NCI-H2227 (cell line): Measurements from ENCODE around the gene SCAANT1.

ENCODE experiments used
- DNase-seq: peaks from one replicate; lab custom pipeline; 2025; ENCODE audit not compliant: unreplicated experiment; lab: John Stamatoyannopoulos, UW

Gene SCAANT1

DNA sequence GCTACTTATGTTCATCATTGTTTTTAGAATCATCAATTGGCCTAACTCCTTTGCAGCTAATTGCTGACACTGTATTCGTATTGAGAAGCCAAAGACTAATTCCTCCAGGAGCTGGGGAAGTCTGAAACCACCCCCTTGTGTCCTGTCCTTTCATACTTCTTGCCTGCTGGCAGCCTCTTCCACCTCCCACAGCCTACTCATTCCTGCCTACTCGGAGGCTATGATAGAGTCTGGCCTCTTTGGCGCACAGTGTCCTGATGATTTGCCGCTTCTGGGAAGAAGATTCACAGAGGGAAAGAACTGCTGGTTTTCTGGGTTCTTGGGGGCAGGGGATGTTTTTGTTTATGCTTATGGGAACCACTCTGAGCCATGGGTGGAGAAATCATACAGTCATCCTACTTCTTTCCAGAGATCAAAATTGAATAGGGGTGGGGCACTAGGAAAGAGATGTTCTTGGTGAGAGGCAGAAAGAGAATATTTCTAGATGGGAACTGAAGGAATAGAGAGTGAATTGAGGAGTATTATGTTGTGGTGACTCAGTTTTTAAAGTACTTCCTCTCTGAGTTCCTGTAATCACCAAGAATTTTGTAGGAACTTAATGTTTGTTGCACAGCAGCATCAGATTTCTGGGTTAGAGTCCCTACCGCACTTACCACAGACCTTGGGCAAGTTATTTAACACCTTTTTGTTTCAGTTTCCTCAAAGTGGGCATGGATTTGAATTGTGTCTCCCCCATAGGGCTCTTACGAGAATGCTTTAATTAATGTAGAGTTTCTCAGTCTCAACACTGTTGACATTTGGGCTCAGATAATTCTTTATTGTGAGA lies 22.1 kb upstream of the SCAANT1 start:
- no peak for DNase-seq

DNA sequence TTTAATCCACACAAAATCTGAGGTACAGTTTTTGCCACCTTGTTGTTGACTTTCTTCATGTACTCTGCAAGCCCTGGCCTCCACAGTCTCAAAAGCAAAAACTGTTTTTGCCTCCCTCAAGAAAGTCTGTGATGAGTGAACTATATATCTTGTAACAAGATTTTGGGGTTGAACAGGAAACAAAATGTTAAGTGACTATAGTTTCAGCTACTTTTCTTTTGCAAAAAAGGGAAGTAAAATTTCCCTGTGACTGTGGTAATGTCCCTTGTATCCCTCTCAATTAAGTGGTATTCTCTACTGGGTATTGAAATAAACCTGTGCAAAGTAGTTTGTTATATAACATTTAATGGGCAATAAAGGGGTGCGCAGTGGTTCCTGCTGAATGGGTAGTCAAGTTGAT lies 21.3 kb upstream of the SCAANT1 start:
- DNase-seq = no peak

DNA sequence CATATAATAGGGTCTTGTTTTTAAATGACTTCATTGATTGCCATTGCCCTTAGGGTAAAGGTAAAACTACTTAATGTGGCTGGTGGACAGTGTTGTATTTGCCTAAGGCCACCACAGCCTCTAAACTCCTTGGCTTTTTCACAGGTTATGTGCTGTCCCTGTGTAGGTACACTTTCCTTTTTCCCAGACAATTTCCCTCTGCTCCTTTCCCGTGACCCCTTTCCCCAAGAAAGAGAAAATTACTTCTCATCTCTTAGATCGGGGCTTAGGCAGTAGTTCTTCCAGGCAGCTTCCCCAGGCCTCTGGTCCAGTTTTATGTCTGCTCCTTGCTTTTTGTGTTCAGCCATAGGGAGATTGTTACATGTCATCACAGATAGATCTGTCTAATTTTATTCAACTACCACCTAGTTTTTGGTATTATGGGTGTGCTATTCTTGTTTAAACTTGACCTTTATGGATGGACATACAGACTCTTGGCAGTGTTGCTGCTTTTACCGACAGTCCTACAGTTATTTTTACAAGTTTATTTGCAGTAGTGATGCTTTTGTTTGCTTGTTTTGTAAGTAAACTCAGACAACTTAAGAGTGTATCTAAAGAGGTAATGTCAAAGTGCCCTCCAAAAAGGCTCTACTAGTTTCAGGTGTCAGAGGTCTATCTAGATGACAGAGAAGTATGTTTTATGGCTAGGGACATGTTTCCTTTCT lies 20.5 kb upstream of the SCAANT1 start:
- no peak for DNase-seq

DNA sequence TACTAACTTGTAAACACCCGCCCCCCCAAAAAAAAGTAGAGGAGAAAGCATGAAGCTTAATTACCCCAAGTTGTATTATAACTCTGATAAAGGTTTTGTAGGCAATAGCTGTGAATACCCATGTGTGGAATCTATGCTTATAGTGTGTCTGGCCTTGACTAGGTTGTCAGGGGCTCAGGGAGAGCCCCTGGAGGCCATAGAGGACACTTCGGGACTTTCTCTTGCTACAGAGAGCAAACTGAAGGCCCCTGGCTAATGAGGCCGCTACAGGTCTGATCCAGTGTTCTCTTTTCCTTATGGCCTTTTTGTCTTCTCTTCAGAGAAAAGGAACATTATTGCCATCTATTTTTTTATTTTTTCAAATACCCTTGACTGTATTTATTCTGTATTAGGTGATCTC lies 19.1 kb upstream of the SCAANT1 start:
- DNase-seq = no peak

DNA sequence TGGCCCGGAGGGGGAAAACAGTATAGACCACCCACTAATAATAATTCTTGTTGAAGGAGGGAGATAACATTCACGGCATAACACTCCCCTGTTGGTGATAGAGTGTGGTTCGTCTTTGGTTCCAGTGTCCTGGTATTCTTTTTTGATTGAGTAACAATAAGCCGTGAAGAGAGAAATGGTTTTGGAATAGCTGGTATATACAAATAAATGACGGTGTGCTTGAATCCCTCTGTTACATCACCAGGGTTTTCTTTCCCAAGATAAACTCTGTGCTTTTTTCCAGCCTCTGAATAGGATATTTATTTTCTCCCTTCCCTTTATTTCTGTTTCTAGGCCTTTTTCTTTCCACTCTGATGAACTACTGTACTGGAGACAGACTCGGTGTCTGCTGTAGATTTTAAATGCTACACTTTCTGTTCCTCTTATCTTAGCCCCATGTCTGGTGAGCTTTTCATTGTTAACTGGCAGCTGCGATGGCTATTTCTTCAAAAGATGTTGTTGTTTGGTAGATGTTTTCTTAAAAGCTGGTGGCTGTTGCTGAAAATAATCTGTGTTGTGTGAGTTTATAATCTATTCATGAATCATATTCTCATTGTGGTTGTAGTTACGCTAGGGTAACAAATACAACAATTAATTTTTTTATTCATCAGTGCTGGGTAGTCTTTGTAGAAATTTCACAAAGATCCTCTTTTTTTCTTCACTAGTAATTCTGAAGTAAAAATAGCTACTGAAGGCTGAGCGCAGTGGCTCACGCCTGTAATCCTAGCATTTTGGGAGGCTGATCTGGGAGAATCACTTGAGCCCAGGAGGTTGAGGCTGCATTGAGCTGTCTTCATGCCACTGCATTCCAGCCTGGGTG lies 15.5 kb upstream of the SCAANT1 start:
- no peak for DNase-seq

DNA sequence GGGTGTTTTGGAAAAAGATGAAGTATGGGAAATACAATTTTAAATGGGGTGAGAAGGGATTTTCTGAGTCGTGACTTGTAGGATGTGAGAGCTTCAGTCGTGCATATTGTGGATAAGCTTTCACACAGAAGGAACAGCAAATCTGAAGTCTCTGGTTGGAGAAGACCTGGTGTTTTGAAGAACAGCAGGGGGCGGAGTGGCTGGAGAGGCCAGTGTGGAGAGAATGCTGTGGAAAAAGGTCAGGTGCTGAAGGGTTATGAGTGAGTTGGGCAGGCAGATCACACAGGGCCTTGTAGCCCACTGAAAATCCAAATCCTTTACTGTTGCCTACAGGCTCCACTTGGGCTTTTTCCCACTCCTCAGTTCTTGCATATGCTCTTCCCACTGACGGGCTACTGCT lies 14.1 kb upstream of the SCAANT1 start:
- DNase-seq = no peak

DNA sequence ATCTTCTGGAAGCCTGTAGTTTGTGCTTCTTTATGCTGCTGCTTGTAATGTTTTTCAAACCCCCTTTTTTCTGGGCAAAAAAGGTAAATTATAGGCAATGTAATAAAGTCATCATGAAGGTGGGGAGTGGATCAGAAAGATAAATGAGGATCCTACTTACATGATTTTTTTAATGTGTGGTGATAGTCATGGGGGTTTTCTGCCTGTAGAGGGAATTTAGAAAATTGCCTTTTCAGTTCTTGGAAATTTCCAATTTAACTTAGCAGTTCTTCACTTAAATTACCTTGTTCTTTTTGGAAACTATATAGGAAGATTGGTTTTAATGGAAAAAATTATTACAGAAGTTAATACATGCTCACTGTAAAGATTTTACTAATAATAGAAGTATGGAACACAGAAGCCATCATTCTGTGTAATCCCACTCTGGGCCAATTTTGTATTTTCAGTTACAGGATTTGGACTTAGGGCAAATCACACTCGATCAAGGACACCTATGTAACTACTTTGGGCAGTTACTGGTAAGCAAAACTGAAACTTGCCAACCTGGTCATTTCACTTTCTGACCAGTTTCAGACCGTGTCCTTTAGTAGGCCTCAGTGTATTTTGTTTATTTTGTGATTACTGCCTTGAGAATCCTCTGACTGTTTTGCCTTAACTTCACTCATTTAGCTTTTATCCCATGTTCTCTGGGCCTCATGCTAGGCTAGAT lies 10.5 kb upstream of the SCAANT1 start:
- DNase-seq = no peak

DNA sequence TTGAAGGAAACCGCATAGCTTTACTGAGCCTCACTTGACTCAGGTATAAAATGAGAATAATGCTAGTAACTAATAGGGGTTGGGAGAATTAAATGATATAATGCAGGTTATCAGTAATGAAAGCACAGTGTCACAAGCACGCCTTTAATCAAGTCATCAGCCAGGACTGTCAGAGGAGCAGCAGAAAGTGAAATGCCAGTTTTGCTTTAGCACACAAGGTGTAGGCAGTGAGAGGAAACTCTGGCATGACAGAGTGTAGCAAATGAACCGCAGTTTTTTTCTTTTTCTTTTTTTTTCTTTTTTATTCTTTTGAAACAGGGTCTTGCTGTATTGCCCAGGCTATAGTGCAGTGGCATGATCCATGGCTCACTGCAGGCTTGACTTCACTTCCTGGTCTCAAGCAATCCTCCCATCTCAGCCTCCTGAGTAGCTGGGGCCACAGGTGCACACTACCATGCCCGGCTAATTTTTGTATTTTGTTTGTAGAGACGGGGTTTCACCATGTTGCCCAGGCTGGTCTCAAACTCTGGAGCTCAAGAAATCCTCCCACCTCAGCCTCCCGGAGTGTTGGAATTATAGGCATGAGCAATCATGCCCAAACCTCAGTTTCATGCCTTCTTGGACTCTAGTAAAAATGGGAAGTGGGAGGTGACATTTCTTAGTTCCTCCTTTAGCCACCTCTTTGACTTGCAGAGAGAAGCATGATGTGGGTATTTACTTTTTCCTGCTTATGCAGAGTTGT lies 9.7 kb upstream of the SCAANT1 start:
- DNase-seq = no peak

DNA sequence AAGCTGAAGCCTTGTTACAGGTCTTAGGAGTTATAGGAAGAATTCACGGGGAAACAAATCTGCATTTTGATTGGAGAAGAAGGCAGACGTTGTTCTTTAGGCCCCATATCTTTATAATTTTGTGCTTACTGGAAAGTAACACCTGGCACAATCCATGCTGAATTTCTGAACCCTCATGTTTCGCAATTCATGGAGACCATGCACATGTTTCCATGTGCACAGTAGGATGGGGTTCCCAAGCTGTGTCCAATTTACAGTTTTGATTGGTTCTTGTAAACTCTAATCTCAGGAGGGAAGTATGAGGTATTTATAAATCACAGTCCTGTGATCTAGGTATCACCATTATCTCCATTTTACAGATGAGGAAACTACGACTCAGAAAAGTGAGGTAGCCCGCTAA lies 7.8 kb upstream of the SCAANT1 start:
- no peak for DNase-seq

DNA sequence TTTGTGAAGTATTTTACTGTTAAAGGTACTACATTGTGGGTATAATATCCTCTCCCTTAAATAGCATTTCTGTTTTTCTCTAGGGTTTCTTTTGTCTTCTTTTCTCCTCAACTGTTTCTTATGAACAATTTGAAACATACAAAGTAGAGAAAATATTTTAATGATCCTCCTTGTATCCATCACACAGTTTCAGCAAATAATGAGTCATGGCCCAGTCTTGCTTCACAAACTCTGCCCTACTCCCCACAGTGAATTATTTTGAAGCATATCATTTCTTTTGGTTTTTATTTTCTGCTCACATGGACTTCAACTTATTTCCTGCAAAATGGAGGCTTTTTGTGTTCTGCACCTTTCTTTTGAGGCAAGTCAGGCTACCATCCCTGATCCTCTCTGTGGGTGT lies 6.1 kb upstream of the SCAANT1 start:
- no peak for DNase-seq

DNA sequence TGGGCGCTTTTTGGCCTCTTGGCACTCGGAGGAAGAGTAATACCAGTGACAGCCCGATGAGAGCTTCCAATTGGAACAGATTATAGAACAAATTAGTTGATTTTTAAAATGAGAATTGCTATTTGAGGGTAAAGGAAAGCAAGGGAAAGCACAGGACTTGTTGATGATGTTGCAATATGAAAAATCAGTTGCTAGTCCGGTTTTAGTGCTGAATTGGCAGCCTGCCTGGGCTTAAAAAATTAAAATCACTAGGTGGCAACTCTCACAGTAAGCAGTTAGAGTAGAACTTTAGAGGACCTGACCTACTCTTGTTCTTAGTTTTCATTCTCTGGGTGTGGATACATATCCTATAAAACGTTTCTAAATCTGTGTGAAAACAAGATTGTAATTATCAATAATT lies 2.1 kb upstream of the SCAANT1 start:
- no peak for DNase-seq

DNA sequence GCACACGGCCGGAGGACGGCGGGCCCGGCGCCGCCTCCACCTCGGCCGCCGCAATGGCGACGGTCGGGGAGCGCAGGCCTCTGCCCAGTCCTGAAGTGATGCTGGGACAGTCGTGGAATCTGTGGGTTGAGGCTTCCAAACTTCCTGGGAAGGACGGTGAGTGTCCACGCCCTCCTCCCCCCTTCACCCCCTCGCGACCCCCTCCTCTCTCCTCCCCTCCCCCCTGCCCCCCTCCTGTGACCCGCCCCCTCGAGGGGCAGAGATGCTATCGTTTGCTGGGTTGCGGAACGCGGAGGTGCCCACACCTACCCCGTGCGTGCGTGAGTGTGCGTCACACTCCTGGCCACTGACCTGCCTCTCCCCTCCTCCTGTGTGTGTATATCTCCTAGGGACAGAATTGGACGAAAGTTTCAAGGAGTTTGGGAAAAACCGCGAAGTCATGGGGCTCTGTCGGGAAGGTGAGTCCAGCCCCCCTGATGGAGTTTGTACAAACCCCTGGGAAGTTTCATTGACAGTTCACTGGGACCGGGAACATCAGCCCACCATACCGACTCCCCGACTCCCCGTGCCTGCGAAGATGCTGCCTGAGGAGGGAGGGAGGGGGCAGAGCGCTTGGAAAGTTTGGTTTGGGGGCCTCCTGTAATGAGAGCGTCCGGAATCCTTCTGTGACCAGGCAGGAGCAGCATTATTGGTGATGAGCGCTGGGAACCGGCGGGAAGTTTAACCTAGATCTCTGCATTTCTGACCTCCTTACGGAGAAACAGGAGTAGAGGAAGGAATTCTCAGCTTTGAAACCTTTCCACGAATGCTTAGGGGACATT lies 795 bp upstream of the SCAANT1 start:
- DNase-seq = peak; percentile 54

DNA sequence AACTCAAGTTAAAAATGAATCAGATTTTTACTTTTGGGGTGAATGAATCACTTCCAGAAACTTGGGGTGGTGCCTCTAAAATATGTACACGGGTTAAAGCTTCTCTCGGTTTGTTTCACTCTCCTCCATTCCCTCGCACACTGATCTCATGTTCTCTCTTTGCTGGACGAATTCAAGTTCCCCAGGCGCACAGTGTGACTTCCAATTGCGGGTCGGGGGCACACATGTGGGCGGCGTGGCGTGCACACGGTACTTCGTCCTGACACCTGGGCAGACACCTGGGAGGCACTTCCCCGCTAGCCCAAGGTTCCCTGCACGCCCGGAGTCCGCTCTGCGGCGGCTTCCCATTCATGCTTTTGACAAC lies 692 bp downstream of the SCAANT1 start:
- no peak for DNase-seq

DNA sequence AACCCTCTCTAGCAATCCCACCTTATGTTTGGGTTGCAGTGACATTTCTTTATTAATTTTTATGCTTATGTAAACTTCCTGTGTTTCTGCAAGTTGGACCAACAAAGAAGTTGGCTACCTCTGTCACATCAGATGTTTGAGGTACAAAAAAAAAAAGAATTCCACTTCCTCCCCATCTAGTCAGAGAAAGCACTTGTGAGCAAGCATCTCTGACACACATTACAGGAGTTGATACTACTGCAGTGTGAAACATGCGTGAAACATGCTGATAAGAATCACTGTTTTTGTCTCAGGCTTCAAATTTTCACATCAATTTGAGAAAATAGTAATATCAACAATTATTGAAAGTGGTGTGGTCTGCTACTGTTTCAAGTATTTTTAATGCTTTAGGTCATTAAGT lies 1.3 kb downstream of the SCAANT1 start:
- no peak for DNase-seq

DNA sequence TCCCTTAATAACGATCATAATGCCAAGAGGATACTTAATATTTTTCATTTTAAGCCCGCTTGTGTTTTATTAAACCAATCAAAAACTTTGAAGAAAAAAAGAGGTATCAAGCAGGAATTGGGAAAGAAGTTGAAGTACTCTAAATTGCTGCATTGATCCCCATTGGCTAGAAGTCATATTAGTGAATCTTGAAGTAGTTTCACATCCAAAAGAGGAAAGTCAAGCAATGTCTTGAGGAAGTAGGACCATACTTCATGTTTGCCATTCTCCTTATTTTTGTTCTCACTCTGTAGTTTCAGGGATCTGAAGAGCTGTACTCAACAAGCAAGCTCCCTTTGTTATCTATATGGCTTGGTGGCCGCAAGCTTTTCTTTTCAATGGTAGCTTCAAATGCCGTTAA lies 2.2 kb downstream of the SCAANT1 start:
- DNase-seq = no peak

DNA sequence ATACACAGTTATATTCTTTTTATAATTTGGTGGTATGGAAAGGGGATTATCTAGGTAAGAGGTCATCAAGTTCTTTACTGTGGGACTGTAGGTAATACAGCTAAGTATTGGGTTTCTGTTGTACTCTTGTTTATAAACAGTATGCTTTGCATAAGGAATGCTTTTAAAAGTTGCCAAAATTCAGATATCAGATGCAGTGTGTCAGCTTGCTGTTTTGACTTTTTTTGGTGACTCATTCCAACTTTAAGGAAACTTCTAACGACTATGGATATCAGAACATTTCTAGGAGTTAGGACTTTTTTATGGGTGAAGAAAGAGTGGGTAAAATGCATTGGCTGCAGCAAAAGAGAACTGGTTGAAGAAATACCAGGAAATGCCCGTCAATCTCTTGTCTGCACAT lies 2.8 kb downstream of the SCAANT1 start:
- no peak for DNase-seq

DNA sequence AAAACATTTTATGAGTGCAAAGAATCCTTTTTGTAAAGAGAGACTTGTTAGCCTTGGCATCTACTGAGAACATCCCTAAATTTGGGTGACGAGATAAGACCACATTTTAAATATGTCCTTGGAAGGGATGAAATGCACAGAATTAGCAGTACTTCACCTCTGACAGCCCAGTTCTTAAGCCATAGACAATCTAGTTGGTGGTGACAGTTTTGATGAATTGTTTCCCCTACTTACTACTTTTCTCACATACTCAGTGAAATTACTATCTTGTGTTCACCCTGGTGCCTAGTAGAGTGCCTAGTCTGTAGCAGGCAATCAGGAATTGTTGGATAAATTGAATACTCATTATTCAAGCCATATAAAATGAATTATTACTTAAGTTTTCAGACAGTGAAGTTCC lies 3.4 kb downstream of the SCAANT1 start:
- no peak for DNase-seq

DNA sequence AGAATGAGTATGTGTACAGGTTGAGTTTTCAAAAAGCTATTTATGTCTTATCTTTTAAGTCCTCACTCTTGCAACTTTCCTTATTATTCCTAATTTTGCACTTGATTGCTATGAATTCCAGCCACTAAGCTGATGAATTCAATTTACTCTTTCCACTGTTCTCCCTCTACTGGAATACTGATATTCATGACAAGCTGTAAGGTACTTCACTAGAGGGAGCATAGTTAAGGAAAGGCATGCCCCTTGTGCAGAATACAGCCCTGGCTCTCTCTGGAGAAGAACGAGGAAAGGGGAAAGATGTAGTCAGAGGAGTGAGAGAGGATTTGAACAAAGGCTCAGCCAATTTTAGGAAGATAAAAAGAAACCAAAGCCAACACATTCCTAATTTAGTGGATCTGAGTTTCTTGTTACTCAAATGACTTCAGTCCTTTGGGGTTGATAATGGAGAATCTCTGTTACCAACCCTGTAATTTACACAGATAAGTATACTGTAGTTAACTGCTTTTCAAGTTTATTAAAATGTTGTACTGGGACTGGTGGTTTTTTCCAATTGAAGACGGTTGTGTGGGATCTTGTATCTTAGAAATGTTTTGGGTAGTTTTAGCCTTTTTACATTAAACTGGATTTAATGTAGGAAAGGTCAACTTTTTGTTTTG lies 4.0 kb downstream of the SCAANT1 start:
- peak; percentile 15 for DNase-seq
